HG02610 (cell line): ENCODE data around the gene NNAT.

Source experiments
- ATAC-seq: cut with Tn5 transposase; IDR thresholded peaks from one replicate; pipeline ENCODE4 v1.9.1; 2021; ENCODE audit warnings: mild to moderate bottlenecking, moderate library complexity; ENCODE audit not compliant: unreplicated experiment

Gene NNAT

GRCh38 chr20:37565134-37565811 lies 44.2 kb downstream of the NNAT start:
- ATAC-seq: no peak

GRCh38 chr20:37566590-37567330 lies 45.7 kb downstream of the NNAT start:
- no peak for ATAC-seq

DNA sequence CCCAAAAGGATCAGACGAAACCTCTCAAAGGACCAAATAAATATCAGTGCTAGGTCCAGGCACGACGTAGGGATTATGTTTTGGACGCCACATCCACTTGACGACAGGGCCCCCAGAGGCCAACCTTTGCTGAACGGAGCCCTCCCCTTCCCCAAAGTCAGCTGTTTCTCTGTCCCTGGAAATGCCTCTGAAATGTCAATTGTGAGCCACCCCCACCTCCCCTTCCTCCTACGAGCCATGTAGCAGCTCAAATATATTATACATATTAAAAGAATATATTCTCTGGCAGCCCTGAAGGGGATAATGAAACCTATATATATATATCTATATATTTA lies 46.2 kb downstream of the NNAT start:
- ATAC-seq: no peak

DNA sequence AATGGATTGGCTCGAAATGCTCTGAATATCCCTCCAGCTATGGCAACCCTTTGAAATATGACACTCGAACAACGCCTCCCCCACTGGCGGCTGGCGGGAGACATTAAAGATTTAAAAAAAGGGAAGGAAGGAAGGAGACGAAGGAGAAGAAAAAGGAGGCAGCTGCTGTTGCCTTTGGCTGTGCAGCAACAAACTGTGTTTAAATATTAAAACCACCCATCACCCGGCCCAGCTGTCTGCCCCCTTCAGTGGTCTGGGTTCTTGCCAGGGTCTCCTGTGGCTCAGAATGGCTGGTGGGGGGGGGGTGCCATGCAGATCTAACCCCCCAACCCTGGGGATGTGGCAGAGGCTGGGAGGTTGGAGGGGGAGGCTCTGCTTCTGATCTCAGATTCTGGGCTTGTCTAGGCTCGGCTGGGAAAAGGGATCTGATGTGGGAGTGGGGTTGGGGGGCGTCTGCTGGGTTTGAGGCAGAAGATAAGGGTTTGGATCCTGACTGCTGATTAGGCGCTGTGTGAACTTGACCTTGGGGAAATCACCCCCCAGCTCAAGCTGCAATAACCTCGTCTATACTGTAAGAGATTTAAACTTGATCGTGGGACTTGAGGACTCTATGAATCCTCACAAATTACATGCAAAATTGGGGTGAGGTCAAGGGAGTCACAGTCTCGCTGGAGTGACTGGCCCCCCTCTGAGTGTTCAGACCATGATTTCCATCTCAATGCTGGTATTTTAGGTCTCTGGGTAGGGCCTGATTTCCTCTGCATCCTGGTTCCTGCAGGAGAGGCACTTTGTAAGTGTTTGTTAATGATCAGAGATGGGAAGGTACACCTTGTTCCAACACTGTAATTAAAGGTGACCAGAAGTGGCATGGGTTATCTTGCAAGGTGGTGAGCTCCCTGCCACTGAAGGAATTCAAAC lies 46.9 kb downstream of the NNAT start:
- no peak for ATAC-seq

DNA sequence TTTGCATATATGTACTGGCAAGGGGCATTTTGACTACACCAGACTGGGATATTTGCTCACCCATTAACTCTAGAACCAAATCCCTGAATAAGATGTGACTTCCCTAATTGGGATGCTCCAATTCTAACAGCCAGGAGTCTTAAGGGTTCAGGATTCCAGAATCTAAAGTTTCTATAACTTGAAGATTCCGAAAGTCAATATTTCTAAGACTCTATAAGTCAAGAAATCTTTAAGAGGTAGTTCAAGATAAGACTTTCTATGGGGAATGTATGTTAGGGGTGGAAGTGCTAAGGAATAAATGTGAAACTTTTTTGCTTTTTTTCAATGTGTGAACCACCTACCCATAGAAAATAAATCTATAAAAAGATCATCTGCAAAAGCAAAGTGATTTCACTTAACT lies 49.4 kb downstream of the NNAT start:
- ATAC-seq: no peak

DNA sequence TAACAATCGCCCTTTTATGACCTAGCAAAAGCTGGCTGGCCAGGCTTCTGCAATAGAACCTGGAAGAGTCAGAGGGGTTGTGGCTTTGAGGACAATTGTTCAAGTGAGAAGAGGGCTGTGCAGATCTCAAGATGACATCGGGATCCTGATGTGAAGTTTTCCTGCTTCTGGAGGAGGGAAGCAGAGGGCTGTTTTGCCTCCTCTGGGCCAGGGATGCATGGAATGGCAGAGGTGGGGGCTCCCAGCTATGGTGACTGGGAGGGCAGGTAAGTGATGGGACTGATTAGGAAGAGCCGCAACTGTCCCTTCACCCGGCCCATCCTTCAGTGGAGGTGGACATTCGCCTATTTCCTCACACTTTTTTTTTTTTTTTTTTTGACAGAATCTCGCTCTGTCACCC lies 50.0 kb downstream of the NNAT start:
- no peak for ATAC-seq
